GM12892 (cell line): ENCODE measurements around the gene GMIP.
A peak's percentile ranks its signal among the peaks of the same experiment; 100 is the strongest.

ENCODE experiments used
- POLR2A ChIP-seq: IDR thresholded peaks from 2 replicates; pipeline ENCODE4 v1.6.1; 2011; ENCODE audit warnings: low read depth, low read length, control low read depth
- POLR2AphosphoS5 ChIP-seq: IDR thresholded peaks from 2 replicates; pipeline ENCODE4 v1.6.1; 2011; ENCODE audit warnings: low read depth, low read length, control low read depth
- TAF1 ChIP-seq: IDR thresholded peaks from 2 replicates; pipeline ENCODE4 v1.6.1; 2011; ENCODE audit warnings: low read depth, mild to moderate bottlenecking, control low read depth, low read length, borderline replicate concordance

- TF ChIP-seq POLR2A (peak; percentile 86), TAF1 (peak; percentile 91), POLR2AphosphoS5 (peak; percentile 80)
Measured at GRCh38 chr19:19663256-19664120, 20.0 kb upstream of the GMIP start, which contains the start of gene ATP13A1.
